GM21515 (cell line): ENCODE measurements around the gene RNF26.

Experiments used
- ATAC-seq: cut with Tn5 transposase; IDR thresholded peaks from one replicate; pipeline ENCODE4 v1.9.1; 2021; ENCODE audit not compliant: unreplicated experiment

RNF26 gene

DNA sequence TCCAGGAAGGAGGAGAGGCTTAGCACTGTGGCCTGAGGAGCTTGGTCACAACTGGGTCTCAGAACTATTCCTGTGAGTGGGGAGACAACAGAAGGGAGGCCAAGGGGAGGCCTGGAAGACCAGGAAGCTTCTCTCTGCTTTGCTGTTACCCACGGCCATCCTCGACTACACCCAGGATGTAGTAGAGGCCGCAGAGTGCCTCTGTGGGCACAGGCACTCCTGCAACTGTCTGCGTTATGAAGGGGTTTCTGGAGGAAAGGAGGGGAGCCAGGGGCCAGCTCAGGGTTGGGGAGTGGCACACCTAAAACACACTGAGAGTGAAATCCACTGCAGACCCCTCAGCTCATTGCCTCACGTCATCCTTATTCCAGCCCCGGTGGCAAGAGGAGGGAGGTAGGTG, 16.0 kb downstream of the RNF26 start:
- no peak for ATAC-seq

DNA sequence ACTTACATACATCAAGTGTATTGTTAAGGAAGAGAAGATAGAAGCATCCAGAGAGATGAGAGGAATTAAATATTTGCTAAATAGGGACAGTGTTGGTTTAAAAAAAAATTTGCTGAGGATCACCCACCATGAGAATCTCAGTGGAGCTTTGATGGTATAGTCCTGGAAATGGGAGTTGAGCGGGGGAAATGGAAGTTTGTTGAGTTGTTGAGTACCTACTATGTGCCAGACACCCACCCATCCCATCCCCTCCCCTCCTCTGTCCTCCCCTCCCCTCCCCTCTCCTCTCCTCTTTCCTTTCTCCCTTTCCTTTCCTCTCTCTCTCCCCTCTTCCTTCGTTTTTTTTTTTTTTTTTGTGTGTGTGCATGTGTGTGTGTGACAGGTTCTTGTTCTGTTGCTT, 16.9 kb downstream of the RNF26 start:
- no peak for ATAC-seq

DNA sequence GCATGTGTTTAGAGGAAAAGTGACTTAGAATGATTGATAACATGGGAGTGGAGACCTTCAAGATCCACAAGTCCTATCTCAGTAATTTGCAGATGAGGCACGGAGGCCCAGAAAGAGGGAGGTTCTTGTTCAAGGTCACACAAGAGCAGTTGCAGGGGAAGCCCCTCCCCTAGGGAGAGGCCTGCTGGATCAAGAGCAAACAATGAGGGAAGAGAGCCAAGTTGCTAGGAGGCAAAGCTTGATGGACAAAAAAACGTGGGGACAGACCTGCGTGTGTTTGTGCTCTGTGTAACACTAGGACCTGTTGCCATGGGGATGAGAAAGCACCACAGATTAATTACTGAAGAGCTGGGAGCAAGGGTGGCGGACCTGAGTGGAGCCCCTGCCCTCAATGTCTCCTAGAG, 18.5 kb downstream of the RNF26 start:
- ATAC-seq, result no peak

DNA sequence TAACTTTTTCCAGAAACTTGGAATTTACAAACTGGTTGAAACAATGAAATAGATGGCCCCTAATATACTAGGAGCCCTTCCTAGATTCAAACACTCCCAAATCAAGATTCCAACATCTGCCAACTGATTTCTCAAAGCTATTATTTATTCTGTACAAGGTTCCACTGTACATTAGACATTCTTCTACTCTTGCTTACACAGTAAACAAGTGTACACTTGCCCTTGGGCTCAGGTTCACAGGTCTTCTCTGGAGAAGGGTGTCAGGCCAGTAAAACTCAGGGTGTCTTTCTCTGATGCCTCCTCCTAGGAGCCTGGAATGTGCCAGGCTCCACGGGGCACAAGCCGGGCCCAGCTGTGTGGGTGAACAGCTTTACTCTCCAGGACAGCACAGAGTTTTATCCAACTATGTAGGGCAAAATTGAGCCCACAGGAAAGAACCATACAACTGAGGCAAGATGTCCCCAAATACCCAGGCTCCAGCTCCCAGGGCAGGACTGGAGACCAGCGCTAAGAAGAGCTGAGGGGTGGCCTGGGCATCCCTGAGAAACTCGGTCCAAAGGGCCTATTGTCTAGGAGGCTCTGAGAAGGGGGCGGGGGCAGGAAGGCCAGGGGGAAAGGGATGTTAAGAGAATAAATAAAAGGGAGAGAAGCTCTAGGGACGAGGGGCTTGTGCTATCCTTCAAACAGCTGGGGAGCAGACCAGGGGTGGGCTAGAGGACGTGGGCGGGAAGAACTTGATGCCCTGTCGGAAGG, 20.9 kb downstream of the RNF26 start:
- no peak for ATAC-seq

DNA sequence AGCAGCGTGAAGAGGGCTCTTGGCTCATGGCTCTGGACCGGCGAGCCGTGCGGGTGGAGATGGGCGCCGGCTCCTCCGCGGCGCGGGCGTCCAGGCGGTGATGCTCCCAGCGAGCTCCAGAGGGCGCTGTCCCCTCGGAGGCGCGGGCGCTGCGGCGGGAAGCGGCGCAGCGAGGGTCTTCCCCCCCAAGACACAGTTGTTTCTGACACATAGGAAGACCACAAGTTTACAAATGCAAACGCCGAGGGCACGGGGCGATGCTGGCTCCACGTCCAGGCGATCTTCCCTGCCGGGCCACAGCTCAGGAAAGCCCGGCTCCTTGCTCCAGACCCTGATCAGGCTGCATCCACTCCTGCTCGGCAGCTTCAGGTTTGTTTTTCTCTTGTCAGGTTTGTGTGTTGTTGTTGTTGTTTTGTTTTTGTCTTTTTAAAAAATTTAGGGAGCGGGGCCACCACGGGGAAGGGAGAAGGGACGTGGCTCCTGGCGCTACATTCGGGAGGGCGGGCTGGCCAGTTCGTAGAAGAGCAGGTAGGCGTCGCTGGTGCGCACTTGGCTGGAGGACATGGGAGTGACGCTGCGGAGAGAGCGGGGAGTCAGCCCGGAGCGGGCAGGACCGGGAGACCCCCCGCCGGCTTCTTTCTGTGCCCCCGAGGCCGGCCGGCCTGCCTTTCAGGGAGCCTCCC, 22.2 kb downstream of the RNF26 start:
- ATAC-seq, result peak; percentile 70

DNA sequence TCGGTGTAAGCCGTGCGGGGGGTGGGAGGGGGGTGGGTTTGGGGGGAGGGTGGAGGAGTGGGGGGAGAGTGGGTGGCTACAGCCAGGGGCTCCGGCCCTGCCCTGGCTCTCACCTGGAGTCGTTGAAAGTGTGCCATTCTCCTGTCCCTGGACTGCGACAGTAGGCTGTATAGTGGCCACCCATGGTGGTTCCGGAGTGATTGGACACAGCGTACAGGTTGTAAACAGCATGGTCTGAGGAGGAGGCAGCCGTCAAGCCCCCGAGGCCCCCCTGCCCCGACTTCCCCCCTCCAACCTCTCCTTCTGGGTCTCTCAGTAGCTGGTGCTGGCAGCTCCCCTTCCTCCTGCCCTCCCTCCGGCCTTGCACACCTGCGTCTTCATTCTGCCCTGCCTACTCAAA, 22.7 kb downstream of the RNF26 start:
- no peak for ATAC-seq

DNA sequence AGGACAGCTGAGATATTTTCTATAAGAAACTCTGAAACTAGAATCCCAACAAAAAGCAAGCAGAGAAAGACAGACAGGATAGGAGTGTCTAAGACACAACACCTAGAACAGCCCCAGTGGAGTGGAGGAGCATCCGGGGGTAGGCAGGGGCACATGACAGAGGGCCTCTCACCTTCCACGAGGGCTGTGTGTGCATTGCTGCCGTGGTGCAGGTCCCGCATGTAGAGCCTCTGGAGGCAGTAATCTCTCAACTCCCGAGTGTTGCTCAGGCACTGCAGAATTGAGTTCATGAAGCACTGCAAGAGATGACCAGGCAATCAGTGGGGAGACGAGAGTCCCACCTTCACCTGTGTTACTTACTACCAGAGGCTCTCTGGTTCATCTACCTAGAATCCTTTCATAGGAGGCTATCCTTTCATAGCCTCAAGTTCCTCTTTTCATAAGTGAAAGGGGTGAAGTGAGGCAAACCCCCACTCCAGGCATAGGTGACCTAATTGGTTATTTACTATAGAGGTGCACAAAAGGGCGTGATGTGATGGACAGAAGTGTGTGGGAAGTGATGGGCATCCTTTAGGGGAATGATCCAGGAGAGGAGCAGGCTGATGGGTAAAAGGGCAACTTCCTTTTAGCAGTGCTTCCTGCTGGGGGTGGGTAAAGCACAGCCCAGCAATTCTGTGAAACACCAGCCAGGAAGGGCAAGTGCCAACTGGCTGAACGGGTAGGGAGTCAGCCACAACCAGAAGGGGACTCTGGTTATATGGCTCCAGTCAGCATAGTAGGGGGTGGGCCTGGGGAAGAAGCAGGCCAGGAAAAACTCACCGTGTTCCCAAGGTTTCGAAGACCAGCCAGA, 25.3 kb downstream of the RNF26 start:
- no peak for ATAC-seq

DNA sequence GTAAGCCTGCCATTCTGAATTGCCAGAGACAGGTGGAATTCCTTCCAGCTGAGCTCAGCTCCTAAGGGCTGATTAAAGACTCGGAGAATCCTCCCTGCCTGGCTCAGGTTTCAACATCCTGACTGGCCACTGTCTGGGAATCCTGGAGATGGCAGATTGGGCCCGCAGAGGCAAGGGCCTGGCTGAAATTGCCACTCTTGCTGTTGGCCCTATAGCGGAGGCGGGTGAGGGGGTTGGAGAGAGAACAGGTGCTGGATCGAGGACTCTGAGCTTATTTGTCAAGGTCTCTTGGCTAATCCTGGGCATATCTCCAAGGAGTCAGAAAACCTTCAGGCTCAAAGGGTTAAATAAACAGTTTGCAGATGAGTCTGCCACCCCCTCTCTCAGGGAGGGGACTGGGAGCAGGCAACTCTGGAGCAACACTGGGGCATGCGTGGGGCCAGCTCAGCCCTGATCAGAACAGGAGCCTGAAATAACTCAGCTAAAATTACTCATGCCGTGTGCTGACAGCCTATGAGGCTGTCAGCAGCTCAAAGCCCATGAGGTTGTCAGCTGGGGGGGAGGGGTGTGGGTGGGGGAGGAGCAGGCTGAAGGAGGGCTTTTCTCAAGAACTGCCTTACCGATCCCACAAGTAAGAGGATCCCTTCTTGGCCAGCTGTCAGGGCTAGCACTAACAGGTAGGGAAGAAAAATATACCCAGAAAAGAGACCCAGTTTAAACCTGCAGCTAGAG, 26.9 kb downstream of the RNF26 start:
- no peak for ATAC-seq

DNA sequence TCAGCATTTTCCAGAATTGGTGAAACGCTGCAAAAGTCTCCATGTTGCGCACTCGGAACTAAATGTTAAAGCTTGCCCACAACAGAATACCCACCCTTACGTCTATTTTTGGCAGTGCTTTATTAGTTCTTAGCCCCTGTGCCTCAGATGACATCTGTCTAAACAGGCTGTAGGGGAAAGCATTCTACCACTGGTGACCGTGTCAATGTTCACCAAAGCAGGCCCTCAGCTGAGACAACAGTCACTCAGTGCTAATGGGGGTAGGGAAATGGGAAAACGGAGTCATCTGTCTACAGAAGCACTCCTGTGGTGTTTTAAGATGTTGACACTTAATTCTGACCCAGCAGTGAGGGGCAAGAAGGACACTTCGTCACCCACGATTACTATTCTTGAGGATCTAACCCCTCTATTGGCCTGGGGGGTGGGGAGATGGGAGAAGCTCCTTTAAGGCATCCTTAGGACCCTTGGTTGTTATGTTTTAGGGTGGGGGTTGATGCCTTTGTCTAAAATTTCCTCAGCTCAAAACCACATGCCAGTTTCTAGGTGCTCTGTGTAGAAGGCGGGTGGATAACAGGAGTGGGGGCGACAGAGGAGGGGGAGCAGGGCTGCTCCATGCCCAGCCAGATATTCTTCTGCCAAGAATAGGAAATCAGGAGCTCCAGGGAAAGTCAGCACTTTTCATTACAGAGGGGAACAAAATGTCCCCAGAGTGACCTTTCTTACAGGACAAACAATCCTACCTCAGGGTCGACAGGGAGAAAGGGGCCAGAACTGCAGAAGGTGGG, 27.8 kb downstream of the RNF26 start:
- no peak for ATAC-seq

DNA sequence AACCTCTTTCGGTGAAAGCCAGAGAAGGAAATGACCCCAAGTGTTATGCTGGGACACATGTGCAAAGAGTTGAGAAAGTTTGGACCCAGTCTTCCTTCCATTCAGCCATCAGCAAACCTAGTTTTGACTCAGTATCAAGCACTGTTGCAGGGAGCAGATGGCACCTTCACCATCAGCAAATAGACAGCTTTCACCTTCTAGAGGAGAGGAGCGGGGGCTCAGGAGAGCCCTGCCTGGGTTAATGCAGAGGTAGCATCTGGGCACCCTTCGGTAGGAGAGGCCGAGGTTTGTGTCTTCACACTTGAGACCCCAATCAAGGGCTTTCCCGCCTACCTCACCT, 28.4 kb downstream of the RNF26 start:
- ATAC-seq, result no peak

DNA sequence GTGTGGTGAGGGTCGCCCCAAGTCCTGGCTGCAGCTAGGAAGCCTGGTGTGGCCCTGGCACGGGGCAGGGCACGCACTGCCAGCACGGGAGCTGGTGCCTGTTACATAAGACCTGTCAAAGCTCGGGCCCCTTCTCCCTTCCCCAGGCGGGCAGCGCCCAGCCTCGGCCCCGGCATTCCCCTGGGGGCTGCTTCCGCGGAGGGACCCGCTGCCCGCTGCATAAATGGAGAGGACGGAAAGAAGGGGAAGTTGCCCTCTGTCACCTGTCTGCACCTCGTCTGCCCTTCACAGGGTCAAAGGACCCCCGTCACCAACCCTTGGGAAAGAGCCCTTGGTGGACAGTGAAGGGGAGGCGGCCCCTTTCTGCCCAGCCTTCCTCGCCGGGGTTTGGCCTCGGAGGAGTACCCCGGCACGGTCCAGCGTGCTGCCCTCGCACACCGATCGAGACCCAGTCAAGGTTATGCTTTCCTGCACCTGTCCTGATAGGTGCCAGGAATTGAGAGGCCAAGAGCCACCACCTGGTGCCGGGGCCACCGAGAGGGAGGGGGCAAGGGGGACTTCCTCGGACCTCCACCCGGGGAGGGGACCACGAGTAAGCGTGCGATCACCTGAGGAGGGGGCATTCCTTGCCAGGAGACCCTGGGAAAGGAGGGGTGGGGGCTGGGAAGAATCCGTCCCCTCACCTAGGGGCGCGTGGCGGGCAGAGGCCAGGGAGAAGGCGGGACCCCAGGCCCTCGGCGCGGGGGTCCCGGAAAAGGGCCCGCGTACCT, 28.9 kb downstream of the RNF26 start:
- ATAC-seq, result no peak

DNA sequence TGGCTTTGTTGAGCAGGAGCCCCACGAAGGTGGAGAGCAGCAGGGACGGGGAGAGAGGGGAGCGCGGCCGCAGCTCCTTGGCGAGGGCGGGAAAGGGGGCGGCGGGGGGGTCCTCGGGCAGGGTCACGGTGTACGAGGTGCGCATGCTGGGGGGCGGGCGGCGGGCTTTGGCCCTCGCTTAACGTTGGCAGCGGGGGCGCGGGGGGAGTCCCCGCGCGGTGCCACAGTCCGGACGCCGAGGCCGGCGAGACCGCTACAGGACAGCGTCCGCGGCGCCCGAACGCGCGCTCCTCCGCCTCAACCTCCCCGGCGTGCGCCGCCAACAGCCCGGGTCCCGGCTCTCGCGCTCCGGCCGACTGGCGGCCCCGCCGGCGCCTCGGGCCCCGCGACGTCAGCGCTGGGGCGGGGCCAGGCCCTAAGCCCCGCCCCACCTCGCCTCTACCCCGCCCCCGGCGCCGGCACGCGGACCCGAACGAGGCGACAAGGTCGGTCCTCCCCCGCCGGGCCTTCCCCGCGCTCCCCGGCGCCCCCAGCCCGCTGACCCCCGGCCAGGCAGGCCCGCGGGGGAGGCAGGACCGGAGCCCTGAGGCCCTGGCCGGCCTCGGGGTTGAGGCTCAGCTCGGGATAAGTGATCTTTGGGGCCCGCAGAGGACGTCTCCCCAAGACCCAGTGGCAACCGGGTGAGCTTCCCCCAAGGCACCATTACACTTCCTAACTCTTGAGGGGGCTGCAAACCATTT, 29.7 kb downstream of the RNF26 start:
- ATAC-seq, result peak; percentile 51

DNA sequence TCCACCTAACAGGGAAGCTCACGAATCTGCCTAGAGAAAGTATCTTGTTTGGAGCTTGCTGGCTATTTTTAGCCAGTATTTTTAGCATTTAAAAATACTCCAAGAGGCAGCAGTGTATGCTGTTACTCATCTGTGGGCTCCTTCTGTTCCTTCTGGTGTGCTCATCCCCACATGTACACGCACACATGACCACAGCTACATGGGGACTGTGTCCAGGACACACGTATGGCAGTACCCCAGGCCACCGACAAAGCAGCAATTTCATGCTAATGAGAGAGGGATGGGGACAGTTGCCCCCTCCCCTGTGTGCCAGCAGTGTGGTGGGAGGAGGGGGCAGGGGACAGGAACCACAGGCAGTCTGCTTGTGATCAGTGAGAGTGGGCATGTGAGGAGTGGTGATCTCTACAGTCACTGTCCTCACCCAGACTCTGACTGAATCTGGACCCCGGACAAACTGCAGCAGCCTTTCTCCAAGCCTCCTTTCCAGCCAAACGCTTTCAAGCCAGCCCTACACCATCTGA, 30.8 kb downstream of the RNF26 start:
- ATAC-seq, result no peak

DNA sequence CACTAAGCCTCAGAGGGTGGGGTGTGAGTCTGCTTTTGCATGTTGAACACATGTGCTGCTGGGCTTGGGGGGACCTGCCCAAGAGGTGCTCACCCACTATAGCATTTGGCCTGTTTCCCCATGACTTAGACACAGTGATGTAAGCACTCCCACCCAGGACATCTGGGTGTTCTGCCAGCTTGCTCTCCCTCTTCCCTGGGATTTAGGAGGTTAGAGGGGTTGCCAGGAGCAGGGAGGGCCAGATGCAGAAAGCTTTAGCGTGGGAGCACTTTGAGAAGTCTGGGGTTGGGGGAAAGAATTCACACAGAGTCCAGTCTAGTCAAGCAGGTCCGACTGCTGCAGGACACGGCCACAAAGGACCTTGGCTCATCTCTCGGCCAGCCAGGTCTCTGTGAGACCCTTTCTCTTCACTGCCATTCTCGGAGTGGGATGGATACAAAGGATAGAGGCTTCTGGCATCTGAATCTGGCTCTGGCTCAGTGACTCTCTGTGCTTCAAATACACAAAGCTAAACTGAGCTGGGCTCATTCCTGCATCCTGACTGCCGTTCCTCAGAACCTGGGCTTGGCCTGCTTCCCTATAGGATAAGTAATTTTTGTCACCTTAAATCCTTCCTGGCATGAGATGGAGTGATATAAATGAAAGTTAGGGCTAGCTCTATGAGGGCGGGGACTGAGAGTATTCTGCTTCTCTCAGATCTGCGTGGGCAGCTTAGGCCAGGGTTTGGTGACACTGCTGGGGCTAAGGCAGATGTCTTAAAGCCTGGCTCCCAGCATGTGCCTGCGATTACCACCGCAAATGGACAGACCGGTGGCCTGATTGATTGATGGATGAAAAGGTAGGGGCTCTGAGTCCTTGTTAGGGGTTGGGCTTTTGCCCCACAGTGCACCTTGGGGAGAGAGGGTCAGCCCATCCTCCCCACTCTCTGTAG, 32.6 kb downstream of the RNF26 start:
- no peak for ATAC-seq

DNA sequence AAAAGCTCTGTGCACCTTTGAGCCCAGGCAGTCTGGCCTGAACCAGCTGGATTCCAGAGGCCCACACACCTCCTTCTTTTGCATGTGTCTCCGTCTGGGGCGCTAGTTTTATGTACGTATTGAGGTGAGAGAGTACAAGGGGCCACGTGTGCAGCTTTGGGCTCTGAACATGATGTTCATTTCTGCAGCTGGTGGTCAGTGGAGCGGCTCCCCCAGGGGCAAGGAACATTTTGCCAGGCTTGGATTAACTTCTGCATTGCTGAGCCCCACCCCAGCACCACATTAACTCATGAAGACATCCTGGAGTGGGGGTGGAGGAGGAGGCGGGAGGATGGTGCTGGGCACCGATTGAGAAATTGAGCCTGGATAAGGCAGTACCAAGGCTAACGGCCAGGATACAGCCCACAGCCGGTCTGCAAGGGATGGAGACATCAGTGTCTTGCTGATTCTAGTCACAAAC, 33.4 kb downstream of the RNF26 start:
- ATAC-seq, result no peak

DNA sequence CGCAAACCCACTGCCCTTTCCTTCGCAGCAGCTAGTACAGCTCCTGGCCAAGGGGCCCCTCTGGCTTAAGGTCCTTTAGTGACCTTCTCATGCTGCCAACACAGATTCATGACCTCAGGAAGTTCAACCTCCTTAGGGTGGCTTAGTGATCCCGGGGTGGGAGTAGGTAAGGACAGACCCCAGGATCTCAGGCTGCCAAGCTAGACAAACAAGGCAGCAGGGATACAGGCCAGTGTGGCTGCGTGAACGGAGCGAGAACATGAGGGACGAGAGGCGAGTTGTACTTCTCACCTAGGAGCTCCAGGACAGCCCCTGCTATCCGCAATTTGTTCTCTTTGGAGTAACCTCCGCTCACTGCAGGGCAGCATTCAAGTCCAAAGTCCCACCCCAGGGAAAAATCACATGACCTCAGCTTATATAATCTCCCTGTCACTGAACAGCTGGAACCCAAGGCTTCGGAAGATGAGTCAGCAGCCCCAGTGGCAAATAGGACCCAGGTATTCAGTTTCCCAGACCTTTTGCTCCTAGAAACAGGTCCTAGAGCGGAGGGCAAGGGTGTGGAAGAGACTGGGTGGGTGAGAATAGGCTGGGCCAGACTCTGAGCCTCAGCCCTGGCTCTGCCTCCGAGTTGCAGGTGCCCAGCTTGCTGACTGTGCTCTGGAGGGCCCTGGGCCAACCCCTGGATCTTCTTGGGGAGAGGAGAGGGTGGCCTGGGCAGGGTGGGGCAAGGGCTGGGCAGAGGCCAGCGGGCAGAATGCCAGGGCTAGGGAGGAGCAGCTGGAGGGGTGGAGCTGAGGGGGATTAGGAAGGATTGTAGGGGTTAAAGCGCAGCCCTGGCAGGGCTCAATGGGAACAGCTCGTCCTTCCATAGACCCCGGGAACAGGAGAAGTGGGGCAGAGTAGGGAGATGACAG, 34.1 kb downstream of the RNF26 start:
- ATAC-seq, result no peak
